Nephron (organoid): ENCODE data around the gene KCTD10.
A peak's percentile ranks its signal among the peaks of the same experiment; 100 is the strongest.
"Not testable (repeated sequence)": the region's sequence is repeated elsewhere in the genome, so short reads cannot be mapped to it uniquely, and the experiment has no call there.

Source experiments
- H3K27ac Mint-ChIP-seq, 3 experiments: 2 replicates each; pipeline ENCODE4 v1.8.0; 2020; ENCODE audit warnings: mixed read lengths in 3 of 3, mild to moderate bottlenecking in 2 of 3, moderate library complexity in 1 of 3
- H3K27me3 Mint-ChIP-seq: 2 replicates; pipeline ENCODE4 v1.8.0; 2021; ENCODE audit warnings: low read depth, mild to moderate bottlenecking, moderate library complexity, mixed read lengths
- H3K36me3 Mint-ChIP-seq: 2 replicates; pipeline ENCODE4 v1.8.0; 2020; ENCODE audit warnings: low read depth, mixed read lengths
- H3K4me1 Mint-ChIP-seq: 2 replicates; pipeline ENCODE4 v1.8.0; 2020; ENCODE audit warnings: mixed read lengths
- H3K4me3 Mint-ChIP-seq, 3 experiments: 2 replicates each; pipeline ENCODE4 v1.8.0; 2020; ENCODE audit warnings: mild to moderate bottlenecking in 3 of 3, mixed read lengths in 3 of 3, moderate library complexity in 2 of 3
- H3K9me3 Mint-ChIP-seq: 2 replicates; pipeline ENCODE4 v1.8.0; 2020; ENCODE audit warnings: mixed read lengths
- CTCF ChIP-seq, 3 experiments: fragments of 200-600 bp; sonication (generic); IDR thresholded peaks; one replicate each; pipeline ENCODE4 v1.5.0; 2021; ENCODE audit warnings: antibody characterized with exemption in 3 of 3; ENCODE audit not compliant: unreplicated experiment in 3 of 3

KCTD10 gene

GRCh38 chr12:109434582-109434981 is 42.5 kb downstream of the KCTD10 start:
- TF ChIP-seq CTCF (IDR thresholded peaks at IDR 0.05; ENCODE audit: unreplicated experiment in 3 of 3): no peak
- peak overlapping the region in 1 of 3 experiments; percentile 24 for H3K27ac Mint-ChIP-seq
- no peaks in the 10 kb centered on the region for H3K9me3 Mint-ChIP-seq
- H3K4me3 Mint-ChIP-seq: no peak overlapping the region
- H3K27me3 Mint-ChIP-seq: no peaks in the 10 kb centered on the region
- peaks cover 3% of the 10 kb centered on the region for H3K36me3 Mint-ChIP-seq
- H3K4me1 Mint-ChIP-seq: peaks cover 14% of the 10 kb centered on the region

GRCh38 chr12:109433618-109434017 is 43.5 kb downstream of the KCTD10 start:
- Mint-ChIP-seq H3K27me3 (no peaks in the 10 kb centered on the region), H3K4me1 (peaks cover 14% of the 10 kb centered on the region), H3K27ac (peak overlapping the region; percentile 62 to 83 (median 79)), H3K36me3 (peaks cover 3% of the 10 kb centered on the region), H3K4me3 (no peak overlapping the region), H3K9me3 (no peaks in the 10 kb centered on the region)
- TF ChIP-seq CTCF (IDR thresholded peaks at IDR 0.05; ENCODE audit: unreplicated experiment in 3 of 3): peak; percentile 33 to 38 (median 36)

- TF ChIP-seq CTCF (IDR thresholded peaks at IDR 0.05; ENCODE audit: unreplicated experiment in 3 of 3): peak; percentile 64 to 71 (median 66)
- peak overlapping the region; percentile 62 to 83 (median 79) for H3K27ac Mint-ChIP-seq
- no peaks in the 10 kb centered on the region for H3K9me3 Mint-ChIP-seq
- H3K4me3 Mint-ChIP-seq: no peak overlapping the region
- H3K4me1 Mint-ChIP-seq: peaks cover 14% of the 10 kb centered on the region
- H3K27me3 Mint-ChIP-seq: no peaks in the 10 kb centered on the region
- no peaks in the 10 kb centered on the region for H3K36me3 Mint-ChIP-seq
Measured at GRCh38 chr12:109432842-109433304, 44.2 kb downstream of the KCTD10 start.

- Mint-ChIP-seq H3K9me3 (no peaks in the 10 kb centered on the region), H3K4me3 (no peak overlapping the region), H3K27ac (no peak overlapping the region), H3K27me3 (peaks cover 2% of the 10 kb centered on the region), H3K4me1 (peaks cover 14% of the 10 kb centered on the region), H3K36me3 (no peaks in the 10 kb centered on the region)
- TF ChIP-seq CTCF (IDR thresholded peaks at IDR 0.05; ENCODE audit: unreplicated experiment in 3 of 3): no peak
Measured at GRCh38 chr12:109432431-109432830, 44.7 kb downstream of the KCTD10 start.

- H3K9me3 Mint-ChIP-seq: no peaks in the 10 kb centered on the region
- H3K27ac Mint-ChIP-seq: no peak overlapping the region
- H3K27me3 Mint-ChIP-seq: peaks cover 4% of the 10 kb centered on the region
- H3K4me3 Mint-ChIP-seq: no peak overlapping the region
- no peak for TF ChIP-seq CTCF (IDR thresholded peaks at IDR 0.05; ENCODE audit: unreplicated experiment in 3 of 3)
- no peaks in the 10 kb centered on the region for H3K36me3 Mint-ChIP-seq
- peaks cover 14% of the 10 kb centered on the region for H3K4me1 Mint-ChIP-seq
Measured at GRCh38 chr12:109430244-109430643, 46.9 kb downstream of the KCTD10 start.

GRCh38 chr12:109428804-109429203 is 48.3 kb downstream of the KCTD10 start:
- not testable (repeated sequence) for H3K4me3 Mint-ChIP-seq

More at GRCh38 chr12:109428804-109429203, 48.3 kb downstream of the KCTD10 start:
- H3K36me3 Mint-ChIP-seq, H3K27me3 Mint-ChIP-seq, H3K27ac Mint-ChIP-seq, H3K9me3 Mint-ChIP-seq: not testable (repeated sequence)
- peaks cover 10% of the 10 kb centered on the region for H3K4me1 Mint-ChIP-seq
